AG04450 (cell line): ENCODE results near the gene TSSC4. TPM values are rescaled to one million over a fixed set of nuclear protein-coding genes. Genes with fewer than 3 reads are reported as not detected.

Source experiments
- CTCF ChIA-PET: fragments of 300-600, 350-600 bp; formaldehyde crosslinking; extraction: SDS; loops from one replicate; lab custom pipeline; 2022; ENCODE audit warnings: antibody characterized with exemption, inconsistent platforms; lab: Charles Lee
- POLR2A ChIA-PET: fragments of 350-600 bp; formaldehyde crosslinking; extraction: SDS; loops from one replicate; lab custom pipeline; 2021; ENCODE audit warnings: antibody characterized with exemption, inconsistent platforms; lab: Yijun Ruan, JAX
- DNase-seq: peaks from one replicate; pipeline ENCODE4 v3.0.0-alpha.2; 2011; ENCODE audit warnings: low read depth, low spot score
- H3K27ac ChIP-seq: one replicate; pipeline ENCODE4 v1.5.1; 2012; ENCODE audit warnings: low read depth, low read length, control low read depth
- H3K27me3 ChIP-seq: one replicate; pipeline ENCODE4 v1.6.0; 2012; ENCODE audit warnings: low read length; ENCODE audit not compliant: control insufficient read depth, insufficient read depth
- H3K4me3 ChIP-seq: 2 replicates; pipeline ENCODE4 v1.5.1; 2011; ENCODE audit warnings: mild to moderate bottlenecking, low read depth, low read length, control low read depth
- H3K9me3 ChIP-seq: 2 replicates; pipeline ENCODE4 v1.5.1; 2012; ENCODE audit warnings: low read length; ENCODE audit not compliant: control insufficient read depth, insufficient read depth
- CTCF ChIP-seq: IDR thresholded peaks from 2 replicates; pipeline ENCODE4 v1.5.1; 2011; ENCODE audit warnings: low read depth, low read length, control low read depth, inconsistent platforms
- polyA plus RNA-seq: library from polyadenylated mRNA; depleted of rRNA; stranded (reverse); fragments of >200 nt; gene quantifications from 2 replicates; pipeline ENCODE4 v1.2.3, GENCODE V29; 2011

TSSC4 gene
- polyA plus RNA-seq, 1 experiment, result 13.3 TPM

- Histone ChIP-seq H3K27me3 (peaks cover 8% of the 10 kb centered on the region), H3K27ac (no peak overlapping the region), H3K4me3 (no peak overlapping the region), H3K9me3 (no peaks in the 10 kb centered on the region; the same call in 1 of the 2 replicates)
- DNase-seq, result no peak
- CTCF ChIA-PET, result interaction anchor here (0.6 to 3.8 kb wide), 22 partner anchors 12 to 466 kb away, joined by 3 to 116 read pairs (median 4); partner anchors contain the start of gene TSSC4
- TF ChIP-seq CTCF, result no peak
- POLR2A ChIA-PET, result no interaction called here
Measured at GRCh38 chr11:2421226-2421994, 20.9 kb downstream of the TSSC4 start.

DNA sequence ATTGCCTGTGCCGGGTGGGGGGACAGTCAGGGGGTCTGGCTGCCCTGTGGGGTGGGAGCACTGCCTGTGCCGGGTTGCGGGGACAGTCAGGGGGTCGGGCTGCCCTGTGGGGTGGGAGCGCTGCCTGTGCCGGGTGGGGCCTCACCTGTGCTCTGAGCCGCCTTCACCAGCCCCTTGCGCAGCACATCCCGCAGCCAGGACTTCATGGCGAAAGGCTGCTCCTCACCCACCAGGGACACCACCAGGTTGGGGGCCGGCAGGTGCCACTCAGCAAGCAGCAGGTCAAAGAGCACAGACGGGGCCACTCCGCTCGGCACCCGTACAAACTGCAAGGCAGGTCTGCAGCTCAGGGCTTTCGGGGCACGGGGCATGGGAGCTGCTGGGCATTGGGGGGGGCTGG is 21.4 kb downstream of the TSSC4 start:
- ChIA-PET CTCF (interaction anchor here (0.6 to 3.8 kb wide), 10 partner anchors 32 to 270 kb away, joined by 3 to 116 read pairs (median 5); no protein-coding TSS in a partner anchor), POLR2A (no interaction called here)
- H3K27me3 ChIP-seq, result peaks cover 8% of the 10 kb centered on the region
- H3K4me3 ChIP-seq, result no peak overlapping the region
- no peaks in the 10 kb centered on the region; the same call in 1 of the 2 replicates for H3K9me3 ChIP-seq
- TF ChIP-seq CTCF, result no peak
- no peak for DNase-seq
- no peak overlapping the region for H3K27ac ChIP-seq

GRCh38 chr11:2422461-2423156 is 22.1 kb downstream of the TSSC4 start:
- Histone ChIP-seq H3K27me3 (peaks cover 8% of the 10 kb centered on the region), H3K4me3 (no peak overlapping the region), H3K27ac (no peak overlapping the region), H3K9me3 (no peaks in the 10 kb centered on the region; the same call in 1 of the 2 replicates)
- no peak for TF ChIP-seq CTCF
- DNase-seq, result no peak
- ChIA-PET CTCF (interaction anchor here (1.1 to 2.2 kb wide), 5 partner anchors 109 to 236 kb away, joined by 3 to 8 read pairs (median 4); no protein-coding TSS in a partner anchor), POLR2A (no interaction called here)

DNA sequence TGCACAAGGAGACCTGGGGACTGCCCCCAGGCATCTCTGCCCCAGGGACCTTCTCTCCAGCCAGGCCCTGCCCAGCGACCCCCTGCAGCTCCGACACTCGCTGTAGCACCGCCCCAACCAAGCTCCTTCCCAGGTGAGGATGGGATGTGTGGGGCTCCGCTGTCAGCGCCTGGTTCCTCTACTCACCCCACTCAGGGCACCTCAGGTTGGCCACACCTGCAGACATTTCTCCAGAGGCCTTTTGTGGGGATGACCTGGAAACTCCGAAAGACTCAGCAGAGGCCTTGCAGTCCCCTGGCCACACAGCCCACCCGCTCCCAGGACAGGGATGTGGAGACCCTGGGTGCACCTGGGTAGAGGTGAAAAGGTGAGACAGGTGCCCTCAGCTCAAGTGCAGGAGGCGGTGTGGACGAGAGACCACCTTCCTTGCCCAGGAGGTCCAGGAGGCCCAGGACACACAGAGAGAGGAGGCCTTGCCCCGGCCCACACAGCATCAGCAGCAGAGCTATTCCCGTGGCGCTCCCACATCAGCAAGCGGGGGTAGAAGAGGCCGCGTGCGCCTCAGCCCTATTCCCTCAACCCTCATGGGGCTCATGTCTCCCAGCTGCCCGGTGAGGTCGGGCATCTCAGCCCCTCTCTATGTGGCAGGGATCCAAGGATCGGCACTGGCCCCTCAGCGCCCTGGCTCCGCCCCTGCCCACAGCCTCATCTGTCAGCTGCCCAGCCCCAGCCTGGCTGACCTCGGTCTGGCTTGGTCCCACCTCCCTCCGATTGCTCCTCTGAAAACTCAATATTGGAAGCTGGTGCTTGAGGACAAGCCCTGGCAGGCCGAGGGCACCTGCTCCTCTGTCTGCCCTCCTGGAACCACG is 22.8 kb downstream of the TSSC4 start:
- no peak overlapping the region for H3K27ac ChIP-seq
- POLR2A ChIA-PET, result no interaction called here
- no peak overlapping the region for H3K4me3 ChIP-seq
- CTCF ChIA-PET, result interaction anchor here (1.1 to 2.2 kb wide), 5 partner anchors 108 to 237 kb away, joined by 3 to 8 read pairs (median 4); no protein-coding TSS in a partner anchor
- peaks cover 5% of the 10 kb centered on the region for H3K27me3 ChIP-seq
- no peak for TF ChIP-seq CTCF
- DNase-seq, result no peak
- no peaks in the 10 kb centered on the region; the same call in 1 of the 2 replicates for H3K9me3 ChIP-seq
